HEK293T (cell line): Measurements from ENCODE around the gene ISG20L2.

Experiments
- CTCF ChIA-PET: fragments of 350-600 bp; formaldehyde crosslinking; extraction: SDS; loops from one replicate; lab custom pipeline; 2021; ENCODE audit warnings: antibody characterized with exemption, inconsistent platforms; lab: Yijun Ruan, JAX
- POLR2A ChIA-PET: fragments of 350-600 bp; formaldehyde crosslinking; extraction: SDS; loops from one replicate; lab custom pipeline; 2020; ENCODE audit warnings: antibody characterized with exemption, inconsistent platforms; lab: Yijun Ruan, JAX
- DNase-seq: peaks from one replicate; pipeline ENCODE4 v3.0.0; 2012; ENCODE audit warnings: mixed read lengths; ENCODE audit errors: extremely low spot score
- ARNT ChIP-seq: fragments of 450-650 bp; IDR thresholded peaks from 2 replicates; pipeline ENCODE4 v1.6.1; 2017; ENCODE audit warnings: mild to moderate bottlenecking
- BHLHE40 ChIP-seq: fragments of 450-650 bp; IDR thresholded peaks from 2 replicates; pipeline ENCODE4 v1.6.1; 2016; ENCODE audit warnings: mild to moderate bottlenecking, moderate library complexity, borderline replicate concordance
- CTBP1 ChIP-seq: fragments of 450-650 bp; IDR thresholded peaks from 2 replicates; pipeline ENCODE4 v1.6.1; 2016; ENCODE audit warnings: borderline replicate concordance
- ELF4 ChIP-seq: fragments of 450-650 bp; IDR thresholded peaks from 2 replicates; pipeline ENCODE4 v1.6.1; 2017; ENCODE audit warnings: antibody characterized with exemption
- FOXA1 ChIP-seq: fragments of 450-650 bp; IDR thresholded peaks from 2 replicates; pipeline ENCODE4 v1.6.1; 2016; ENCODE audit warnings: mild to moderate bottlenecking
- FOXK2 ChIP-seq: fragments of 450-650 bp; IDR thresholded peaks from 2 replicates; pipeline ENCODE4 v1.6.1; 2016; ENCODE audit warnings: mild to moderate bottlenecking
- FOXM1 ChIP-seq: fragments of 450-650 bp; IDR thresholded peaks from 2 replicates; pipeline ENCODE4 v1.6.1; 2017; ENCODE audit warnings: mild to moderate bottlenecking, borderline replicate concordance
- HDGF ChIP-seq: fragments of 450-650 bp; IDR thresholded peaks from 2 replicates; pipeline ENCODE4 v1.6.1; 2017; ENCODE audit warnings: antibody characterized with exemption, borderline replicate concordance
- L3MBTL2 ChIP-seq: fragments of 450-650 bp; conservative IDR thresholded peaks from 2 replicates; pipeline ENCODE4 v1.6.1; 2016; ENCODE audit warnings: mild to moderate bottlenecking
- LEF1 ChIP-seq: fragments of 450-650 bp; IDR thresholded peaks from 2 replicates; pipeline ENCODE4 v1.6.1; 2017; ENCODE audit warnings: mild to moderate bottlenecking, borderline replicate concordance
- NFRKB ChIP-seq: fragments of 450-650 bp; IDR thresholded peaks from 2 replicates; pipeline ENCODE4 v1.6.1; 2016; ENCODE audit warnings: mild to moderate bottlenecking, moderate library complexity
- PKNOX1 ChIP-seq: fragments of 450-650 bp; IDR thresholded peaks from 2 replicates; pipeline ENCODE4 v1.6.1; 2016
- SP1 ChIP-seq: fragments of 450-650 bp; IDR thresholded peaks from 2 replicates; pipeline ENCODE4 v1.6.1; 2017
- SUZ12 ChIP-seq: fragments of 450-650 bp; IDR thresholded peaks from 2 replicates; pipeline ENCODE4 v1.6.1; 2016; ENCODE audit warnings: mild to moderate bottlenecking
- TARDBP ChIP-seq: fragments of 450-650 bp; IDR thresholded peaks from 2 replicates; pipeline ENCODE4 v1.6.1; 2016
- ZNF384 ChIP-seq: fragments of 450-650 bp; IDR thresholded peaks from 2 replicates; pipeline ENCODE4 v1.6.1; 2016

Gene ISG20L2

DNA sequence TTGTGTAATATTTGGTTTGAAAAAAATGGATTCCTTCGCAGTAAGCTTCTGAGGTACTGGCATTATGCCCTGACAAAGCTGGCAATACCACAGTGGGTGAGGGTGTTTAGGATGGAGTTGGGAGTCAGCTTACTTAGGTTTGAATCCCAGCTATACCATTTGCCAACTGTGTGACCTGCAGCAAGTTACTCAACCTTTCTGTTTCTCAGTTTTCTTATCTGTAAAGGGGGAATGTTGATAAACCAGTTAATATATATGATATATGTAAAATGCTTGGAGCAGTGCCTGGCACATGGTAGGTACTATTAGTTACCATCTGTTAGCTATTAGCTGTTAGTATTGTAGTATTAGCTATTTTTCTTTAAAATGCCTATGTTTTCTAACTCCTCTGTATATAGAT, 27.8 kb upstream of the ISG20L2 start:
- DNase-seq: no peak
- no peak for TF ChIP-seq SP1
- TF ChIP-seq ZNF384: no peak
- no peak for TF ChIP-seq NFRKB
- TF ChIP-seq ELF4: no peak
- no peak for TF ChIP-seq FOXK2
- TF ChIP-seq SUZ12: no peak
- no peak for TF ChIP-seq CTBP1
- TF ChIP-seq FOXA1: no peak
- TF ChIP-seq FOXM1: no peak
- TF ChIP-seq LEF1: no peak
- TF ChIP-seq BHLHE40: no peak
- TF ChIP-seq ARNT: no peak
- TF ChIP-seq TARDBP: no peak
- no peak for TF ChIP-seq PKNOX1
- TF ChIP-seq L3MBTL2: no peak
- POLR2A ChIA-PET: interaction anchor here (0.8 to 3.0 kb wide), 3 partner anchors 10 to 30 kb away, joined by 3 to 11 read pairs (median 6); partner anchors contain the start of genes MRPL24 and PRCC
- CTCF ChIA-PET: interaction anchor here (0.6 to 1.5 kb wide), 3 partner anchors 15 to 66 kb away, joined by 3 to 4 read pairs (median 3); no protein-coding TSS in a partner anchor

DNA sequence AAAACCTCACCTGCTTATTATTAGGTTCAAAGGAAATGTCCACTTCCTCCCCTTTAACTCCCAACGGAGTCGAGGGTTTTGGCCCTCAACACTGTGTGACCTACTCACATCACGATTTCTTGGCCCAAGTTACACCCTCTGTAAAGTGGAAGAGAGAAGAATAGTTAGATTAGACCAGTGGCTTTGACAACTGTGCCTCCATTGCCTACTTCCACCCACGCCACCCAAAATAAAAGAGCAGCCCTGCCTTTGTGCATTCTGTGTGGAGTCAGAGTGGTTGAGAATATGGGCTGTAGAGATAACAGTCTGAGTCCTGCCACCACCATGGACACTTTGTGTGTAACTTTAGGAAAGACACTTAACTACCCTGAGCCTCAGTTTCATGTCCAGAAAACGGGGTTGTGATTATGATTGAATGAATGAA, 27.0 kb upstream of the ISG20L2 start:
- ChIA-PET CTCF (no interaction called here), POLR2A (no interaction called here)
- no peak for DNase-seq
- TF ChIP-seq ARNT: no peak
- no peak for TF ChIP-seq TARDBP
- TF ChIP-seq HDGF: no peak
- no peak for TF ChIP-seq NFRKB
- no peak for TF ChIP-seq ZNF384
- no peak for TF ChIP-seq CTBP1
- TF ChIP-seq FOXM1: no peak
- TF ChIP-seq FOXK2: no peak
- no peak for TF ChIP-seq ELF4
- no peak for TF ChIP-seq SUZ12
- no peak for TF ChIP-seq PKNOX1
- no peak for TF ChIP-seq SP1
- no peak for TF ChIP-seq BHLHE40
- no peak for TF ChIP-seq LEF1
- TF ChIP-seq L3MBTL2: no peak
- no peak for TF ChIP-seq FOXA1

DNA sequence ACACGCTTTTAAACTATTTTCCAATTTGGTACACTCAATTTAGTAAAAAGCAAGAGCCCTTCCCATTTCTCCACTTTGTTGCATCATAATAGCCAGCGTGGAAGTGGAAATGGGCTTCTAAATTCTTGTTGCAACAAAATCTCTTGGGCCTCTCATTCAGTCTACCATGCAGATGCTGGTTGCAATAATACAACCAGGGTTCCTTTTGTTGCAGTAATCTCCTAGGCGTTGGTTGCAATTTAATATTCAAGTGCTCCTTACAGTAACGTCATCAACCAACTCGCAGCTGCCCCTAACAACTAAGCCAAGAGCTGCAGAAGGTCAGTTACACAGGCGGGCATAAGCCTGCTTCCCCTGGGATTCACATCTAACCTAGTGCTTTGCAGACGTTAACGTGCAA, 25.7 kb upstream of the ISG20L2 start:
- ChIA-PET POLR2A (no interaction called here), CTCF (no interaction called here)
- DNase-seq: no peak
- TF ChIP-seq SUZ12 (no peak), PKNOX1 (no peak), FOXK2 (no peak), ARNT (no peak), FOXM1 (no peak), NFRKB (no peak), ZNF384 (no peak)

- POLR2A ChIA-PET: interaction anchor here (0.9 to 4.5 kb wide), 7 partner anchors 11 to 129 kb away, joined by 3 to 80 read pairs (median 7); partner anchors contain the start of genes ISG20L2, METTL25B, MRPL24 and PRCC
- CTCF ChIA-PET: interaction anchor here (0.8 to 2.2 kb wide), 4 partner anchors 14 to 107 kb away, joined by 3 to 10 read pairs (median 4); partner anchors contain the start of gene PRCC
- DNase-seq: no peak
- TF ChIP-seq BHLHE40 (no peak), SP1 (no peak), ELF4 (no peak), CTBP1 (no peak), TARDBP (no peak), ZNF384 (no peak), L3MBTL2 (no peak)
These were observed 24.4 kb upstream of the ISG20L2 start for GRCh38 chr1:156752843-156753482.

DNA sequence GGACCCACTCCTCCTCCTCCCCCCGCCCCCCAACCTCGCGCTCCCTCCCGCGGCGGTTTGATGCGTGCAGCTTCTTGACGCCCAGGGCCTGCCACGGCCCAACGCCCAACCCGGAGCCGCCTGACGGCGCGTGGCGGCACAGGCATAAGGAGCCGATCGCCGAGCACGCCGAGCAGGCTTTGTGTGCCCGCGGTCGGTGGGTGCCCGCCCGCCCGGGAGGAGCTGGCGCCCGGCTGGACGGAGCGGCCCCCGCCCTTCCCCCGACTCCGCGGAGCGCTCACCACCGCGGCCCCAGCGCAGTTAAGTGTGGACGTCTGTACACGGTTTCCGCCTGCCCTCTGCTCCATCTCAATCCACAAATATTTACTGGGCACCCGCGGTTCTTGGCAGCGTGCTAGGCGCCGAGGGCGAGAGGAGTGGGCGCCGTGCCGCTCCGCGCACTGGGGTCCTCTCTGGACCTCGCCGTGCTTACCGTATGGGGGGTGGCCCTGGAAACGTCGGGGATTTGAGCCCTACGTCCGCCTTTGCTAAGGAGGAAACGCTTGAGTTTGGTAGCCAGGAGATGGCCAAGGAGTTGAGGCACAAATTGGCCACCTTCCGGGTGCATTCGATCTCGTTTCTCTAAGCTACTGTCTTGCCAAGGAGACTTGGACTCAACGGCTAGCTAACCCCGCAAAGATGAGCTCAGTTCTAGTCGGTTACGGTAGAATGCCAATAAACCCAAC, 23.4 kb upstream of the ISG20L2 start:
- POLR2A ChIA-PET: interaction anchor here (0.7 to 4.5 kb wide), 15 partner anchors 9 to 128 kb away, joined by 3 to 80 read pairs (median 5); partner anchors contain the start of genes CRABP2, ISG20L2, METTL25B and MRPL24
- TF ChIP-seq BHLHE40 (no peak), PKNOX1 (no peak; the same call in 1 of the 2 replicates), HDGF (no peak), CTBP1 (no peak), SUZ12 (no peak), ELF4 (no peak), ZNF384 (no peak), FOXK2 (no peak), FOXA1 (no peak), NFRKB (no peak), LEF1 (no peak), TARDBP (no peak), ARNT (peak; percentile 77), FOXM1 (no peak; the same call in none of the 2 replicates), SP1 (no peak), L3MBTL2 (peak; percentile 89)
- CTCF ChIA-PET: interaction anchor here (0.6 to 2.2 kb wide), 5 partner anchors 15 to 108 kb away, joined by 3 to 10 read pairs (median 4); partner anchors contain the start of gene PRCC
- DNase-seq: peak; percentile 93
